Motor neuron (in vitro differentiated cells): ENCODE data around the gene CMIP. TPM values are rescaled to one million over a fixed set of nuclear protein-coding genes. Genes with fewer than 3 reads are reported as not detected.
A peak's percentile ranks its signal among the peaks of the same experiment; 100 is the strongest.
"Not testable (repeated sequence)": the region's sequence is repeated elsewhere in the genome, so short reads cannot be mapped to it uniquely, and the experiment has no call there.

Source experiments
- ATAC-seq, 8 experiments: fragments of 200-7000 bp; cut with Tn5 transposase; replicated peaks in 6 of 8; 2 replicates each; pipeline ENCODE4 v1.8.0; 2021; ENCODE audit warnings: mild to moderate bottlenecking in 8 of 8, moderate library complexity in 8 of 8
- H3K27ac ChIP-seq, 2 donors: fragments of 250-450 bp; sonication (Bioruptor Pico); 2 replicates each; pipeline ENCODE4 v1.9.0; 2021; ENCODE audit warnings: antibody characterized with exemption in 2 of 2, mild to moderate bottlenecking in 2 of 2, moderate library complexity in 1 of 2
- H3K4me1 ChIP-seq, 2 donors: fragments of 250-450 bp; sonication (Bioruptor Pico); replicated peaks in 1 of 2; 2 replicates each; pipeline ENCODE4 v1.6.1; 2021; ENCODE audit warnings: antibody characterized with exemption in 2 of 2, mild to moderate bottlenecking in 2 of 2, moderate library complexity in 1 of 2
- H3K4me3 ChIP-seq, 5 donors: fragments of 250-450 bp; sonication (Bioruptor Pico); 2 replicates each; pipeline ENCODE4 v1.9.0; 2021; ENCODE audit warnings: antibody characterized with exemption in 5 of 5, mild to moderate bottlenecking in 5 of 5, moderate library complexity in 4 of 5
- WGBS, 10 experiments: fragments of 450-650 bp; shearing (Covaris generic); methylation state at CpG; one replicate each; pipeline ENCODE4 v1.0.0; 2022; 5-methylcytosine and 5-hydroxymethylcytosine counted together
- in situ Hi-C, 9 experiments: fragments of 400-800 bp; cut with MboI; loops; one replicate each; pipeline ENCODE4 v1.15.0; 2021; ENCODE audit warnings: low sequenced_read_pairs in 9 of 9, low pct_unique_long_range_greater_than_20kb in 2 of 9; ENCODE audit not compliant: unreplicated experiment in 9 of 9
- total RNA-seq, 8 experiments: library from RNA; unstranded; fragments of 300-600 nt; gene quantifications; 2 replicates each; pipeline versions ENCODE4 v1.2.3 to v1.2.4, GENCODE V29; 2022

CMIP gene
- total RNA-seq, 8 experiments from 2014 or later, result 4.6 to 35.3 (median 19.1) TPM

DNA sequence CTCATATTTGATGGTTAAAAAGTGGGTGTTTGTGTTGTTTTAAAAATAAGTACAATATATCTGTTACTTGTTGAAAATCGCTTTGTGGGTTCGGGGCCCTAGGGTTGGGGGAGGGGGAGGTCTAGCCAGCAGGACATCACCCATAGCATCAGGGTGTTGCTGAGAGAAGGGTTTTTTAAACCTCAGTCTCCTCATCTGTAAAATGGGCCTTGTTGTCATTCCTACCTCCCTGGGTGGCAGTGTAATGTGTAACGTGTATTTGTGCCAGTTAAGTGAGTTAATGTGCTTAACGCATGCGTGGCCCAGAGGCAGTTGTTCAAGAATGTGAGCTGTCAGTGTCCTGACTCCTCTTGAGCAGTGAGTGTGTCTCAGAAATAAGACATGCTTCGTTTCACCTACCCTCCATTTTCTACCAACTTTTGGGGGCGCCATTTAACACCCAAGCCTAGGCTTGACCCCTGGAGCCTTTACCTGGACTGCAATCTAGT, 129.0 kb downstream of the CMIP start:
- WGBS, 10 experiments, result 79 to 100% (median 100%) methylated on average over 1 to 4 of the region's 7 CpGs; no CpG with 5 or more reads in 2 of the 10 experiments
- ATAC-seq, result no peak
- in situ Hi-C loops, result no loop called here
- Histone ChIP-seq H3K27ac (no peak overlapping the region), H3K4me1 (peaks cover 8% of the 10 kb centered on the region in 2 donors), H3K4me3 (no peak overlapping the region)

- no peak overlapping the region for H3K27ac ChIP-seq
- peaks cover 8% of the 10 kb centered on the region in 2 donors for H3K4me1 ChIP-seq
- ATAC-seq, result no peak
- 57 to 100% (median 93%) methylated on average over 1 to 4 of the region's 7 CpGs; no CpG with 5 or more reads in 5 of the 10 experiments for WGBS, 10 experiments
- in situ Hi-C loops, result no loop called here
- H3K4me3 ChIP-seq, result no peak overlapping the region
Measured at GRCh38 chr16:81574168-81574567, 129.6 kb downstream of the CMIP start.

GRCh38 chr16:81575307-81575706, 130.7 kb downstream of the CMIP start:
- no peak overlapping the region for H3K27ac ChIP-seq
- H3K4me3 ChIP-seq, result no peak overlapping the region
- H3K4me1 ChIP-seq, result peaks cover 3 to 5% of the 10 kb centered on the region in 2 donors
- in situ Hi-C loops, result loop anchor here in 1 of 9 experiments (25.0 kb wide), 1 partner anchor 138 kb away; the partner anchor contains the start of gene CMIP
- no peak for ATAC-seq
- 40 to 70% methylated on average over 1 to 2 of the region's 6 CpGs; no CpG with 5 or more reads in 8 of the 10 experiments for WGBS, 10 experiments

GRCh38 chr16:81575834-81576233, 131.2 kb downstream of the CMIP start:
- Histone ChIP-seq H3K27ac (no peak overlapping the region), H3K4me3 (no peak overlapping the region), H3K4me1 (peaks cover 0 to under 1% of the 10 kb centered on the region in 2 donors)
- in situ Hi-C loops, result loop anchor here in 1 of 9 experiments (25.0 kb wide), 1 partner anchor 139 kb away; the partner anchor contains the start of gene CMIP
- ATAC-seq, result no peak
- WGBS, 10 experiments, result 80 to 100% (median 97%) methylated on average over 1 to 6 of the region's 6 CpGs; no CpG with 5 or more reads in 1 of the 10 experiments

GRCh38 chr16:81576696-81577095, 132.1 kb downstream of the CMIP start:
- Histone ChIP-seq H3K4me3 (no peak overlapping the region), H3K27ac (no peak overlapping the region), H3K4me1 (no peaks in the 10 kb centered on the region)
- no peak for ATAC-seq
- in situ Hi-C loops, result loop anchor here in 1 of 9 experiments (25.0 kb wide), 1 partner anchor 139 kb away; the partner anchor contains the start of gene CMIP
- WGBS, 10 experiments, result 83 to 91% methylated on average over 1 of the region's 1 CpG; no CpG with 5 or more reads in 8 of the 10 experiments

DNA sequence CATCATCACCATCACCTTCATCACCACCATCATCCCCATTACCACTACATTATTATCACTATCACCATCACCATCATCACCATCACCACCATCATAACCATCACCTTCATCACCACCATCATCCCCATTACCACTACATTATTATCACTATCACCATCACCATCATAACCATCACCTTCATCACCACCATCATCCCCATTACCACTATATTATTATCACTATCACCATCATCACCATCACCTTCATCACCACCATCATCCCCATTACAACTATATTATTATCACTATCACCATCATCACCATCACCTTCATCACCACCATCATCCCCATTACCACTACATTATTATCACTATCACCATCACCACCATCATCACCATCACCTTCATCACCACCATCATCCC, 132.7 kb downstream of the CMIP start:
- H3K4me3 ChIP-seq, H3K27ac ChIP-seq, H3K4me1 ChIP-seq, ATAC-seq: not testable (repeated sequence)
- in situ Hi-C loops, result loop anchor here in 1 of 9 experiments (25.0 kb wide), 1 partner anchor 140 kb away; the partner anchor contains the start of gene CMIP

GRCh38 chr16:81578076-81578475, 133.5 kb downstream of the CMIP start:
- no peak overlapping the region for H3K27ac ChIP-seq
- peaks cover 7 to 8% of the 10 kb centered on the region in 2 donors for H3K4me1 ChIP-seq
- WGBS, 10 experiments, result 86 to 100% (median 100%) methylated on average over 1 to 2 of the region's 2 CpGs; no CpG with 5 or more reads in 1 of the 10 experiments
- in situ Hi-C loops, result loop anchor here in 1 of 9 experiments (25.0 kb wide), 1 partner anchor 141 kb away; the partner anchor contains the start of gene CMIP
- H3K4me3 ChIP-seq, result no peak overlapping the region
- ATAC-seq, result no peak

DNA sequence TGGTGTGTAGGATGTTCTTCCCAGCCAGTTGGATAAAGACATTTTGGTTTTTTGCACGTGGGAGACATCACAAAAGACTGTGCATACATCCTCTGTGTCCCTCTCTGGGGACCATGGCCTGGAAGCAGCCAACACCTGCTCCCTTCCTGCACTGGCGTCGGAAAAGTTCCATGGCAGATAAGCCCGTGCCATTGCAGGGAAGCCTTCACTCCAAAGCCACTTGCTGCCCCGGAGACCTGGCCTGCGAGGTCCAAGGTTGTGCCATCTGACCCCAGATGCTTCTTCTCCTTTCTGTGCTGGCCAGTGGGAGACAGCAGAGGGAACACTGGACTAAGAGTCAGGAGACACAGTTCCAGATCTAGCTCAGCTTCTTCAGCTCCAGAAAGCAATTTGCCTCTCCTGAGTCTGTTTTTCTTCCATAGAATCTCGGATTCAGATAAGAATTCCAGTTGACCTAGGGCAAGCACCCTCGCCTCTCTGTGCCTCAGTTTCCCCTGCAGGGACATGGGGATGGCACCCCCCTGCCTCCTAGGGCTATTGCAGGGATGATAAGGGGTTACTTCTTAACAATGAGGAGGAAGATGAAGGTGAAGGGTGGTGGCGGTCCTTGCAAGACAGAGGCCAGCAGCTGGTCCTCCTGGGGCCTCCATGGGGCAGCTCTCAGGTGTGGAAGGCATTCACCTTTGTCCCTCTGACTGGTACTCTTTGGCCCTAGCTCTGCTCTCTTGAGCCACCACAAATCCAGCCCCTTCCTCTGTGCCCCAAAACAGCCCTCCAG, 134.2 kb downstream of the CMIP start:
- WGBS, 10 experiments, result 20 to 100% (median 90%) methylated on average over 1 to 7 of the region's 9 CpGs; no CpG with 5 or more reads in 3 of the 10 experiments
- H3K4me3 ChIP-seq, result no peak overlapping the region
- no peak for ATAC-seq
- H3K4me1 ChIP-seq, result peaks cover 12 to 13% of the 10 kb centered on the region in 2 donors
- H3K27ac ChIP-seq, result no peak overlapping the region
- in situ Hi-C loops, result loop anchor here in 1 of 9 experiments (25.0 kb wide), 1 partner anchor 142 kb away; the partner anchor contains the start of gene CMIP

- H3K4me1 ChIP-seq, result peaks cover 13 to 14% of the 10 kb centered on the region in 2 donors
- no peak overlapping the region for H3K27ac ChIP-seq
- in situ Hi-C loops, result loop anchor here in 1 of 9 experiments (25.0 kb wide), 1 partner anchor 144 kb away; the partner anchor contains the start of gene CMIP
- WGBS, 10 experiments, result 67 to 97% (median 83%) methylated on average over 2 to 12 of the region's 12 CpGs; no CpG with 5 or more reads in 1 of the 10 experiments
- no peak for ATAC-seq
- no peak overlapping the region for H3K4me3 ChIP-seq
Measured at GRCh38 chr16:81581107-81581506, 136.5 kb downstream of the CMIP start.

- WGBS, 10 experiments, result 38 to 100% (median 76%) methylated on average over 1 to 15 of the region's 21 CpGs
- in situ Hi-C loops, result loop anchor here in 1 of 9 experiments (25.0 kb wide), 1 partner anchor 146 kb away; the partner anchor contains the start of gene CMIP
Measured at GRCh38 chr16:81582655-81583441, 138.2 kb downstream of the CMIP start.

DNA sequence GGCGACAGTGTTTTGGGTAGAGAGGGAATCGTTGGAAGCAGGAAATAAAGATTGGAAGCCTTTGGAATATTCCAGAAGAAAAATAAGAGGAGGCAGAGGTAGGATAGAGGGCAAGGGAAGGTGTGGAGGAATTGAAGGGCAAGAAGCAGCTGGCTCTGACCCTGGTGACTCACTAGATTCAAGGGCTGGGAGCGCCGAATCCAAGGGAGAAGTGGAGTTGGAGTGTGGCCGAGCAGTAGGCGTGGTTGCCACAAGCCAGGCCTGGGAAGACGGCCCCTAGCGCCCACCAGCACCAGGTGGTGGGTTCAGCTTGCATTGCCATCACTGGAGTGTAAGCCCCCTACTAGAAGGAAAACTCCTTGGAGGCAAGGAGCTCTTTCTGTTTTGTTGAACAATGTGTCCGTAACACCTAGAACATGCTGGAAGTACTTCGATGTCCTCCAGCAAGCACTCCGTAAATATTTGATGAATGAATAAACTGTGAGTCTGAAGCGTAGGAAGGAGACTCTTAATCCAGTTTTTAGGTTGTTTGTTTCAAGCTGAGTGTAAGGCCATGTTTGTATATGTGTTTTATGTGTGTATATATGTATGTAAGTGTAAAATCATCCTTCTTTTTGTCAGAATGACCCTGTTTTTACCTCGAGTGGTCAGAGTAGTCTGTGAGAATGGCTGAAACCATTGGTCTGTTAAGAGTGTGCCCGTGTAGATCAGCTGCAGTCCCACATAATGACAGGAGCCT, 139.5 kb downstream of the CMIP start:
- 62 to 100% (median 98%) methylated on average over 1 to 8 of the region's 14 CpGs; no CpG with 5 or more reads in 1 of the 10 experiments for WGBS, 10 experiments
- ATAC-seq, result peak in 2 of 8 experiments; percentile 69 to 76
- in situ Hi-C loops, result loop anchor here in 1 of 9 experiments (25.0 kb wide), 1 partner anchor 147 kb away; the partner anchor contains the start of gene CMIP
- no peak overlapping the region for H3K4me3 ChIP-seq
- peaks cover 17 to 19% of the 10 kb centered on the region in 2 donors for H3K4me1 ChIP-seq
- no peak overlapping the region for H3K27ac ChIP-seq

More at GRCh38 chr16:81582655-81583441, 138.2 kb downstream of the CMIP start:
- Histone ChIP-seq H3K27ac (peak overlapping the region; percentile 6 to 66), H3K4me1 (peaks cover 17 to 19% of the 10 kb centered on the region in 2 donors), H3K4me3 (no peak overlapping the region)
- peak in 7 of 8 experiments; percentile 53 to 87 (median 79) for ATAC-seq

DNA sequence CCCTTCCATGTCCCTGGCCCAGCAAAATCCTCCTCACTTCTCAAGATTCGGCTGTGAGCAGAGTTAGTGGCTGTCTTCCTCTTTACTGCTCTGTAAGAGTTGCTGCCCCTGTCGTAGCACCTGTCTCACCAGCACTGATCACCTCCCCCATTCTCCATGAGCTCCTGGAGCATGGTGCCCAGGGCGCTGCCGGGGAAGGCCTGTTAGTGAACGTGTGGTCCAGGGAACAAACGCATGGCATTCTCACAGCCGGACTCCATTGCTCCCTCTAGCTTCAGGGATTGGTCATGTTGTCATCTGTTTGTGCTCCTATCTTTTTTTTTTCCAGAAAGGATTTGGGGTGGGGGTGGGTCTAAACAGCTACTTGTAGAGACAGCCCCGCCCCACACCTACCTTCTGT, 141.2 kb downstream of the CMIP start:
- H3K27ac ChIP-seq, result no peak overlapping the region
- no peak for ATAC-seq

More for the DNA sequence above, 141.2 kb downstream of the CMIP start:
- in situ Hi-C loops, result loop anchor here in 1 of 9 experiments (25.0 kb wide), 1 partner anchor 148 kb away; the partner anchor contains the start of gene CMIP
- WGBS, 10 experiments, result 88 to 100% (median 100%) methylated on average over 1 to 4 of the region's 8 CpGs; no CpG with 5 or more reads in 6 of the 10 experiments
- Histone ChIP-seq H3K4me3 (no peak overlapping the region), H3K4me1 (peaks cover 17 to 19% of the 10 kb centered on the region in 2 donors)
